Measurements from ENCODE around the gene DNAJC13. TPM values are rescaled to one million over a fixed set of nuclear protein-coding genes. Genes with fewer than 3 reads are reported as not detected.

The DNAJC13 gene
- total RNA-seq, 2 experiments from 2014 or later: 22.8 to 42.7 TPM

GRCh38 chr3:132537297-132537696 is 120.0 kb downstream of the DNAJC13 start:
- H3K4me1 ChIP-seq (ENCODE audit: insufficient read depth, low read length, poor library complexity, severe bottlenecking): no peaks in the 10 kb centered on the region
- no peaks in the 10 kb centered on the region for H3K9me3 ChIP-seq (ENCODE audit: low read length)
- CTCF ChIA-PET (ENCODE audit: unreplicated experiment): no interaction called here
- no peak overlapping the region for H3K27ac ChIP-seq (ENCODE audit: low read depth, low read length, poor library complexity, severe bottlenecking)
- intact Hi-C loops (cut with micrococcal nuclease; ENCODE audit: unreplicated experiment): loop anchor here (10.0 kb wide), 1 partner anchor 182 kb away; no protein-coding TSS in a partner anchor
- H3K4me3 ChIP-seq (ENCODE audit: low read depth, low read length, poor library complexity, severe bottlenecking): no peak overlapping the region
- H2AFZ ChIP-seq (ENCODE audit: low read length): no peak overlapping the region
- BruUV-seq (replicated peaks): no TSS peak
- no peak overlapping the region for H3K4me2 ChIP-seq (ENCODE audit: low read length)
- no peaks in the 10 kb centered on the region; the same call in 1 of the 2 replicates for H4K20me1 ChIP-seq (ENCODE audit: insufficient read depth, low read length)
- 0 out of 2 replicates have a peak, but pooled peaks have one; percentile 36 for TF ChIP-seq CTCF (conservative IDR thresholded peaks at IDR 0.05; ENCODE audit: low read length)
- TF ChIP-seq EZH2phosphoT487 (IDR thresholded peaks at IDR 0.05; ENCODE audit: borderline replicate concordance, low read depth, low read length): no peak
- POLR2A ChIA-PET: no interaction called here
- no peaks in the 10 kb centered on the region for H3K79me2 ChIP-seq (ENCODE audit: insufficient read depth, low read depth, low read length)
- H3K36me3 ChIP-seq (ENCODE audit: insufficient read depth, low read length): peaks cover 69% of the 10 kb centered on the region
- no peak for DNase-seq (ENCODE audit: low spot score)
- H3K9me2 ChIP-seq (ENCODE audit: insufficient read depth, low read length): no peaks in the 10 kb centered on the region

GRCh38 chr3:132538072-132538471 is 120.8 kb downstream of the DNAJC13 start:
- intact Hi-C loops (cut with micrococcal nuclease; ENCODE audit: unreplicated experiment): loop anchor here (10.0 kb wide), 1 partner anchor 183 kb away; no protein-coding TSS in a partner anchor
- no peak for TF ChIP-seq EZH2phosphoT487 (IDR thresholded peaks at IDR 0.05; ENCODE audit: borderline replicate concordance, low read depth, low read length)
- TF ChIP-seq CTCF (conservative IDR thresholded peaks at IDR 0.05; ENCODE audit: low read length): no peak
- Histone ChIP-seq H2AFZ (ENCODE audit: low read length) (no peak overlapping the region), H3K4me2 (ENCODE audit: low read length) (no peak overlapping the region), H3K9me2 (ENCODE audit: insufficient read depth, low read length) (no peaks in the 10 kb centered on the region), H4K20me1 (ENCODE audit: insufficient read depth, low read length) (no peaks in the 10 kb centered on the region; the same call in 1 of the 2 replicates), H3K4me1 (ENCODE audit: insufficient read depth, low read length, poor library complexity, severe bottlenecking) (no peaks in the 10 kb centered on the region), H3K4me3 (ENCODE audit: low read depth, low read length, poor library complexity, severe bottlenecking) (no peak overlapping the region), H3K27ac (ENCODE audit: low read depth, low read length, poor library complexity, severe bottlenecking) (no peak overlapping the region), H3K9me3 (ENCODE audit: low read length) (no peaks in the 10 kb centered on the region), H3K79me2 (ENCODE audit: insufficient read depth, low read depth, low read length) (no peaks in the 10 kb centered on the region), H3K36me3 (ENCODE audit: insufficient read depth, low read length) (peaks cover 69% of the 10 kb centered on the region)
- no TSS peak for BruUV-seq (replicated peaks)
- DNase-seq (ENCODE audit: low spot score): no peak
- ChIA-PET POLR2A (interaction anchor here (1.0 kb wide), 1 partner anchor 10 kb away, joined by 3 read pairs; no protein-coding TSS in a partner anchor), CTCF (ENCODE audit: unreplicated experiment) (no interaction called here)

GRCh38 chr3:132539681-132540080 is 122.4 kb downstream of the DNAJC13 start:
- TF ChIP-seq CTCF (conservative IDR thresholded peaks at IDR 0.05; ENCODE audit: low read length) (no peak), EZH2phosphoT487 (IDR thresholded peaks at IDR 0.05; ENCODE audit: borderline replicate concordance, low read depth, low read length) (no peak)
- Histone ChIP-seq H3K79me2 (ENCODE audit: insufficient read depth, low read depth, low read length) (no peaks in the 10 kb centered on the region), H3K9me2 (ENCODE audit: insufficient read depth, low read length) (no peaks in the 10 kb centered on the region), H2AFZ (ENCODE audit: low read length) (no peak overlapping the region), H3K27ac (ENCODE audit: low read depth, low read length, poor library complexity, severe bottlenecking) (no peak overlapping the region), H3K4me2 (ENCODE audit: low read length) (no peak overlapping the region), H3K4me3 (ENCODE audit: low read depth, low read length, poor library complexity, severe bottlenecking) (no peak overlapping the region), H3K4me1 (ENCODE audit: insufficient read depth, low read length, poor library complexity, severe bottlenecking) (no peaks in the 10 kb centered on the region), H3K36me3 (ENCODE audit: insufficient read depth, low read length) (peaks cover 55% of the 10 kb centered on the region), H4K20me1 (ENCODE audit: insufficient read depth, low read length) (no peaks in the 10 kb centered on the region; the same call in 1 of the 2 replicates), H3K9me3 (ENCODE audit: low read length) (no peaks in the 10 kb centered on the region)
- ChIA-PET POLR2A (no interaction called here), CTCF (ENCODE audit: unreplicated experiment) (no interaction called here)
- BruUV-seq (replicated peaks): no TSS peak
- intact Hi-C loops (cut with micrococcal nuclease; ENCODE audit: unreplicated experiment): loop anchor here (10.0 kb wide), 1 partner anchor 185 kb away; no protein-coding TSS in a partner anchor
- no peak for DNase-seq (ENCODE audit: low spot score)

Data from OCI-LY7 (cell line).